GM23338 (cell line): ENCODE data around the gene RAET1G. TPM values are rescaled to one million over a fixed set of nuclear protein-coding genes. Genes with fewer than 3 reads are reported as not detected.

ENCODE experiments used
- ATAC-seq: fragments of 200-7000 bp; cut with Tn5 transposase; 3 replicates; pipeline ENCODE4 v1.9.1; 2020
- DNase-seq: peaks from one replicate; pipeline ENCODE4 v3.0.0-alpha.2; 2015; ENCODE audit warnings: low spot score
- H2AFZ ChIP-seq: fragments of 200-600 bp; sonication (generic); 2 replicates; pipeline ENCODE4 v1.8.0; 2016; ENCODE audit warnings: antibody characterized with exemption, mild to moderate bottlenecking, moderate library complexity
- H3F3A ChIP-seq: fragments of 200-600 bp; sonication (generic); replicated peaks from 2 replicates; pipeline ENCODE4 v1.8.0; 2017; ENCODE audit warnings: antibody characterized with exemption, mixed run types, low read depth
- H3K27ac ChIP-seq: fragments of 200-600 bp; sonication (generic); 2 replicates; pipeline ENCODE4 v1.6.1; 2016; ENCODE audit warnings: low read depth
- H3K27me3 ChIP-seq: fragments of 200-600 bp; sonication (generic); 2 replicates; pipeline ENCODE4 v1.8.0; 2016; ENCODE audit warnings: mild to moderate bottlenecking, mixed run types, moderate library complexity; ENCODE audit not compliant: insufficient read depth
- H3K36me3 ChIP-seq: fragments of 200-600 bp; sonication (generic); 2 replicates; pipeline ENCODE4 v1.8.0; 2016; ENCODE audit warnings: mild to moderate bottlenecking; ENCODE audit not compliant: insufficient read depth
- H3K4me1 ChIP-seq: fragments of 200-600 bp; sonication (generic); 2 replicates; pipeline ENCODE4 v1.8.0; 2016; ENCODE audit warnings: mild to moderate bottlenecking, moderate library complexity; ENCODE audit not compliant: insufficient read depth
- H3K4me2 ChIP-seq: fragments of 200-600 bp; sonication (generic); 2 replicates; pipeline ENCODE4 v1.7.1; 2017; ENCODE audit warnings: mixed run types
- H3K4me3 ChIP-seq: fragments of 200-600 bp; sonication (generic); 2 replicates; pipeline ENCODE4 v1.6.1; 2016; ENCODE audit warnings: mixed run types
- H3K79me2 ChIP-seq: fragments of 200-600 bp; sonication (generic); replicated peaks from 2 replicates; pipeline ENCODE4 v1.8.0; 2017; ENCODE audit warnings: mild to moderate bottlenecking; ENCODE audit not compliant: insufficient read depth
- H3K9me2 ChIP-seq: fragments of 200-600 bp; sonication (generic); 2 replicates; pipeline ENCODE4 v1.8.0; 2017; ENCODE audit not compliant: insufficient read depth
- H4K20me1 ChIP-seq: fragments of 200-600 bp; sonication (generic); replicated peaks from 2 replicates; pipeline ENCODE4 v1.8.0; 2017; ENCODE audit warnings: mild to moderate bottlenecking; ENCODE audit not compliant: insufficient read depth
- H3K27ac Mint-ChIP-seq: 2 replicates; pipeline ENCODE4 v1.8.0; 2020; ENCODE audit warnings: inconsistent platforms, mild to moderate bottlenecking, moderate library complexity, mixed read lengths
- H3K27me3 Mint-ChIP-seq: 3 replicates; pipeline ENCODE4 v1.8.0; 2022; ENCODE audit warnings: low read depth, mild to moderate bottlenecking, moderate library complexity, mixed read lengths, inconsistent platforms; ENCODE audit not compliant: insufficient read depth, poor library complexity
- H3K36me3 Mint-ChIP-seq: 3 replicates; pipeline ENCODE4 v1.8.0; 2021; ENCODE audit warnings: low read depth, mild to moderate bottlenecking, inconsistent platforms, moderate library complexity, mixed read lengths
- H3K4me1 Mint-ChIP-seq: 3 replicates; pipeline ENCODE4 v1.8.0; 2020; ENCODE audit warnings: mild to moderate bottlenecking, inconsistent platforms, mixed read lengths
- H3K4me3 Mint-ChIP-seq: 3 replicates; pipeline ENCODE4 v1.8.0; 2021; ENCODE audit warnings: moderate library complexity, mild to moderate bottlenecking, inconsistent platforms, mixed read lengths
- H3K9me3 Mint-ChIP-seq: 3 replicates; pipeline ENCODE4 v1.8.0; 2020; ENCODE audit warnings: moderate library complexity, mild to moderate bottlenecking, inconsistent platforms, mixed read lengths
- CREB1 ChIP-seq: fragments of 250-450 bp; sonication (Bioruptor Pico); IDR thresholded peaks from 2 replicates; pipeline ENCODE4 v1.5.0; 2020; ENCODE audit warnings: low read depth, mild to moderate bottlenecking, moderate library complexity
- ETS1 ChIP-seq: IDR thresholded peaks from 2 replicates; pipeline ENCODE4 v1.6.1; 2016; ENCODE audit warnings: antibody characterized with exemption
- EZH2 ChIP-seq: fragments of 200-600 bp; sonication (generic); IDR thresholded peaks from one replicate; pipeline ENCODE4 v1.8.0; 2017; ENCODE audit warnings: antibody characterized with exemption, mild to moderate bottlenecking, low read depth; ENCODE audit not compliant: unreplicated experiment
- EZH2phosphoT487 ChIP-seq: fragments of 200-600 bp; sonication (generic); IDR thresholded peaks from one replicate; pipeline ENCODE4 v1.8.1; 2018; ENCODE audit warnings: antibody characterized with exemption; ENCODE audit not compliant: unreplicated experiment
- JUNB ChIP-seq: IDR thresholded peaks from one replicate; pipeline ENCODE4 v1.6.1; 2016; ENCODE audit warnings: antibody characterized with exemption; ENCODE audit not compliant: unreplicated experiment
- NANOG ChIP-seq: IDR thresholded peaks from 2 replicates; pipeline ENCODE4 v1.6.1; 2016; ENCODE audit warnings: antibody characterized with exemption, borderline replicate concordance
- POLR2AphosphoS5 ChIP-seq: IDR thresholded peaks from 2 replicates; pipeline ENCODE4 v1.6.1; 2016; ENCODE audit warnings: antibody characterized with exemption, low read depth
- STAT1 ChIP-seq: IDR thresholded peaks from one replicate; pipeline ENCODE4 v1.6.1; 2016; ENCODE audit warnings: antibody characterized with exemption; ENCODE audit not compliant: unreplicated experiment
- ZNF114 ChIP-seq: fragments of 250-450 bp; sonication (Bioruptor Pico); IDR thresholded peaks from 2 replicates; pipeline ENCODE4 v1.5.0; 2020; ENCODE audit warnings: mild to moderate bottlenecking, moderate library complexity
- ZNF331 ChIP-seq: fragments of 250-450 bp; sonication (Bioruptor Pico); IDR thresholded peaks from 2 replicates; pipeline ENCODE4 v1.5.0; 2020; ENCODE audit warnings: low read depth, mild to moderate bottlenecking, moderate library complexity
- polyA plus RNA-seq: library from polyadenylated mRNA; unstranded; fragments of >200 nt; fragmentation: Nextera tagmentation; extraction: Ambion mirVana; gene quantifications from 2 replicates; pipeline ENCODE4 v1.2.1, GENCODE V29; 2016
- total RNA-seq: library from RNA; depleted of rRNA; stranded (reverse); fragments of >200 nt; shearing (Covaris generic); gene quantifications from 2 replicates; pipeline ENCODE4 v1.2.3, GENCODE V29; 2014
- TF ChIP-seq, protein P1 (sequence below): IDR thresholded peaks from one replicate; pipeline ENCODE4 v1.6.1; 2018; ENCODE audit warnings: antibody characterized with exemption; ENCODE audit not compliant: unreplicated experiment
- TF ChIP-seq, protein P2 (sequence below): fragments of 250-450 bp; sonication (Bioruptor Pico); IDR thresholded peaks from 2 replicates; pipeline ENCODE4 v1.5.0; 2020; ENCODE audit warnings: mild to moderate bottlenecking, moderate library complexity
- TF ChIP-seq, protein P3 (sequence below), 2 experiments: fragments of 200-600 bp in 1 of 2; sonication (generic) in 1 of 2; conservative IDR thresholded peaks; 2 replicates each; pipeline versions ENCODE4 v1.5.1 to v1.6.1; 2016 to 2017; ENCODE audit warnings: antibody characterized with exemption in 2 of 2, low read depth in 2 of 2, mild to moderate bottlenecking in 2 of 2, moderate library complexity in 1 of 2

The RAET1G gene
- total and polyA plus RNA-seq, 2 experiments from 2014 or later = not detected

GRCh38 chr6:149881860-149882259 lies 41.1 kb downstream of the RAET1G start:
- peaks cover 3% of the 10 kb centered on the region; the same call in 1 of the 3 replicates for H3K4me1 Mint-ChIP-seq
- Histone ChIP-seq H3K36me3 (no peaks in the 10 kb centered on the region), H3F3A (no peaks in the 10 kb centered on the region; the same call in 1 of the 2 replicates), H3K27ac (no peak overlapping the region), H3K4me2 (no peak overlapping the region), H3K9me2 (peaks cover 3% of the 10 kb centered on the region; the same call in 1 of the 2 replicates), H3K79me2 (no peaks in the 10 kb centered on the region), H2AFZ (no peak overlapping the region), H4K20me1 (no peaks in the 10 kb centered on the region), H3K27me3 (no peaks in the 10 kb centered on the region), H3K4me1 (no peaks in the 10 kb centered on the region), H3K4me3 (no peak overlapping the region)
- no peaks in the 10 kb centered on the region for H3K36me3 Mint-ChIP-seq
- ATAC-seq (no peak), DNase-seq (no peak)
- H3K9me3 Mint-ChIP-seq = no peaks in the 10 kb centered on the region
- H3K27me3 Mint-ChIP-seq = peaks cover 8% of the 10 kb centered on the region
- no peak for TF ChIP-seq CREB1 (CRISPR knock-in tag)
- no peak for TF ChIP-seq EZH2phosphoT487
- no peak for TF ChIP-seq ETS1
- no peak for TF ChIP-seq POLR2AphosphoS5
- TF ChIP-seq, protein P1, sequence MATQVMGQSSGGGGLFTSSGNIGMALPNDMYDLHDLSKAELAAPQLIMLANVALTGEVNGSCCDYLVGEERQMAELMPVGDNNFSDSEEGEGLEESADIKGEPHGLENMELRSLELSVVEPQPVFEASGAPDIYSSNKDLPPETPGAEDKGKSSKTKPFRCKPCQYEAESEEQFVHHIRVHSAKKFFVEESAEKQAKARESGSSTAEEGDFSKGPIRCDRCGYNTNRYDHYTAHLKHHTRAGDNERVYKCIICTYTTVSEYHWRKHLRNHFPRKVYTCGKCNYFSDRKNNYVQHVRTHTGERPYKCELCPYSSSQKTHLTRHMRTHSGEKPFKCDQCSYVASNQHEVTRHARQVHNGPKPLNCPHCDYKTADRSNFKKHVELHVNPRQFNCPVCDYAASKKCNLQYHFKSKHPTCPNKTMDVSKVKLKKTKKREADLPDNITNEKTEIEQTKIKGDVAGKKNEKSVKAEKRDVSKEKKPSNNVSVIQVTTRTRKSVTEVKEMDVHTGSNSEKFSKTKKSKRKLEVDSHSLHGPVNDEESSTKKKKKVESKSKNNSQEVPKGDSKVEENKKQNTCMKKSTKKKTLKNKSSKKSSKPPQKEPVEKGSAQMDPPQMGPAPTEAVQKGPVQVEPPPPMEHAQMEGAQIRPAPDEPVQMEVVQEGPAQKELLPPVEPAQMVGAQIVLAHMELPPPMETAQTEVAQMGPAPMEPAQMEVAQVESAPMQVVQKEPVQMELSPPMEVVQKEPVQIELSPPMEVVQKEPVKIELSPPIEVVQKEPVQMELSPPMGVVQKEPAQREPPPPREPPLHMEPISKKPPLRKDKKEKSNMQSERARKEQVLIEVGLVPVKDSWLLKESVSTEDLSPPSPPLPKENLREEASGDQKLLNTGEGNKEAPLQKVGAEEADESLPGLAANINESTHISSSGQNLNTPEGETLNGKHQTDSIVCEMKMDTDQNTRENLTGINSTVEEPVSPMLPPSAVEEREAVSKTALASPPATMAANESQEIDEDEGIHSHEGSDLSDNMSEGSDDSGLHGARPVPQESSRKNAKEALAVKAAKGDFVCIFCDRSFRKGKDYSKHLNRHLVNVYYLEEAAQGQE = no peak
- TF ChIP-seq JUNB = no peak
- no peak for TF ChIP-seq ZNF331 (CRISPR knock-in tag)
- TF ChIP-seq EZH2 = no peak
- TF ChIP-seq NANOG = no peak
- TF ChIP-seq, protein P2, sequence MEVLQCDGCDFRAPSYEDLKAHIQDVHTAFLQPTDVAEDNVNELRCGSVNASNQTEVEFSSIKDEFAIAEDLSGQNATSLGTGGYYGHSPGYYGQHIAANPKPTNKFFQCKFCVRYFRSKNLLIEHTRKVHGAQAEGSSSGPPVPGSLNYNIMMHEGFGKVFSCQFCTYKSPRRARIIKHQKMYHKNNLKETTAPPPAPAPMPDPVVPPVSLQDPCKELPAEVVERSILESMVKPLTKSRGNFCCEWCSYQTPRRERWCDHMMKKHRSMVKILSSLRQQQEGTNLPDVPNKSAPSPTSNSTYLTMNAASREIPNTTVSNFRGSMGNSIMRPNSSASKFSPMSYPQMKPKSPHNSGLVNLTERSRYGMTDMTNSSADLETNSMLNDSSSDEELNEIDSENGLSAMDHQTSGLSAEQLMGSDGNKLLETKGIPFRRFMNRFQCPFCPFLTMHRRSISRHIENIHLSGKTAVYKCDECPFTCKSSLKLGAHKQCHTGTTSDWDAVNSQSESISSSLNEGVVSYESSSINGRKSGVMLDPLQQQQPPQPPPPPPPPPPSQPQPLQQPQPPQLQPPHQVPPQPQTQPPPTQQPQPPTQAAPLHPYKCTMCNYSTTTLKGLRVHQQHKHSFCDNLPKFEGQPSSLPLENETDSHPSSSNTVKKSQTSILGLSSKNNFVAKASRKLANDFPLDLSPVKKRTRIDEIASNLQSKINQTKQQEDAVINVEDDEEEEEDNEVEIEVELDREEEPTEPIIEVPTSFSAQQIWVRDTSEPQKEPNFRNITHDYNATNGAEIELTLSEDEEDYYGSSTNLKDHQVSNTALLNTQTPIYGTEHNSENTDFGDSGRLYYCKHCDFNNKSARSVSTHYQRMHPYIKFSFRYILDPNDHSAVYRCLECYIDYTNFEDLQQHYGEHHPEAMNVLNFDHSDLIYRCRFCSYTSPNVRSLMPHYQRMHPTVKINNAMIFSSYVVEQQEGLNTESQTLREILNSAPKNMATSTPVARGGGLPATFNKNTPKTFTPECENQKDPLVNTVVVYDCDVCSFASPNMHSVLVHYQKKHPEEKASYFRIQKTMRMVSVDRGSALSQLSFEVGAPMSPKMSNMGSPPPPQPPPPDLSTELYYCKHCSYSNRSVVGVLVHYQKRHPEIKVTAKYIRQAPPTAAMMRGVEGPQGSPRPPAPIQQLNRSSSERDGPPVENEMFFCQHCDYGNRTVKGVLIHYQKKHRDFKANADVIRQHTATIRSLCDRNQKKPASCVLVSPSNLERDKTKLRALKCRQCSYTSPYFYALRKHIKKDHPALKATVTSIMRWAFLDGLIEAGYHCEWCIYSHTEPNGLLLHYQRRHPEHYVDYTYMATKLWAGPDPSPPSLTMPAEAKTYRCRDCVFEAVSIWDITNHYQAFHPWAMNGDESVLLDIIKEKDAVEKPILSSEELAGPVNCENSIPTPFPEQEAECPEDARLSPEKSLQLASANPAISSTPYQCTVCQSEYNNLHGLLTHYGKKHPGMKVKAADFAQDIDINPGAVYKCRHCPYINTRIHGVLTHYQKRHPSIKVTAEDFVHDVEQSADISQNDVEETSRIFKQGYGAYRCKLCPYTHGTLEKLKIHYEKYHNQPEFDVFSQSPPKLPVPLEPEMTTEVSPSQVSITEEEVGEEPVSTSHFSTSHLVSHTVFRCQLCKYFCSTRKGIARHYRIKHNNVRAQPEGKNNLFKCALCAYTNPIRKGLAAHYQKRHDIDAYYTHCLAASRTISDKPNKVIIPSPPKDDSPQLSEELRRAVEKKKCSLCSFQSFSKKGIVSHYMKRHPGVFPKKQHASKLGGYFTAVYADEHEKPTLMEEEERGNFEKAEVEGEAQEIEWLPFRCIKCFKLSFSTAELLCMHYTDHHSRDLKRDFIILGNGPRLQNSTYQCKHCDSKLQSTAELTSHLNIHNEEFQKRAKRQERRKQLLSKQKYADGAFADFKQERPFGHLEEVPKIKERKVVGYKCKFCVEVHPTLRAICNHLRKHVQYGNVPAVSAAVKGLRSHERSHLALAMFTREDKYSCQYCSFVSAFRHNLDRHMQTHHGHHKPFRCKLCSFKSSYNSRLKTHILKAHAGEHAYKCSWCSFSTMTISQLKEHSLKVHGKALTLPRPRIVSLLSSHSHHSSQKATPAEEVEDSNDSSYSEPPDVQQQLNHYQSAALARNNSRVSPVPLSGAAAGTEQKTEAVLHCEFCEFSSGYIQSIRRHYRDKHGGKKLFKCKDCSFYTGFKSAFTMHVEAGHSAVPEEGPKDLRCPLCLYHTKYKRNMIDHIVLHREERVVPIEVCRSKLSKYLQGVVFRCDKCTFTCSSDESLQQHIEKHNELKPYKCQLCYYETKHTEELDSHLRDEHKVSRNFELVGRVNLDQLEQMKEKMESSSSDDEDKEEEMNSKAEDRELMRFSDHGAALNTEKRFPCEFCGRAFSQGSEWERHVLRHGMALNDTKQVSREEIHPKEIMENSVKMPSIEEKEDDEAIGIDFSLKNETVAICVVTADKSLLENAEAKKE (CRISPR knock-in tag) = no peak
- TF ChIP-seq, protein P3, sequence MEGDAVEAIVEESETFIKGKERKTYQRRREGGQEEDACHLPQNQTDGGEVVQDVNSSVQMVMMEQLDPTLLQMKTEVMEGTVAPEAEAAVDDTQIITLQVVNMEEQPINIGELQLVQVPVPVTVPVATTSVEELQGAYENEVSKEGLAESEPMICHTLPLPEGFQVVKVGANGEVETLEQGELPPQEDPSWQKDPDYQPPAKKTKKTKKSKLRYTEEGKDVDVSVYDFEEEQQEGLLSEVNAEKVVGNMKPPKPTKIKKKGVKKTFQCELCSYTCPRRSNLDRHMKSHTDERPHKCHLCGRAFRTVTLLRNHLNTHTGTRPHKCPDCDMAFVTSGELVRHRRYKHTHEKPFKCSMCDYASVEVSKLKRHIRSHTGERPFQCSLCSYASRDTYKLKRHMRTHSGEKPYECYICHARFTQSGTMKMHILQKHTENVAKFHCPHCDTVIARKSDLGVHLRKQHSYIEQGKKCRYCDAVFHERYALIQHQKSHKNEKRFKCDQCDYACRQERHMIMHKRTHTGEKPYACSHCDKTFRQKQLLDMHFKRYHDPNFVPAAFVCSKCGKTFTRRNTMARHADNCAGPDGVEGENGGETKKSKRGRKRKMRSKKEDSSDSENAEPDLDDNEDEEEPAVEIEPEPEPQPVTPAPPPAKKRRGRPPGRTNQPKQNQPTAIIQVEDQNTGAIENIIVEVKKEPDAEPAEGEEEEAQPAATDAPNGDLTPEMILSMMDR (conservative IDR thresholded peaks at IDR 0.05; ENCODE audit: low read depth in 2 of 2) = no peak
- no peak for TF ChIP-seq ZNF114
- no peak for TF ChIP-seq STAT1
- no peak overlapping the region for H3K4me3 Mint-ChIP-seq
- H3K27ac Mint-ChIP-seq = no peak overlapping the region
